ENCODE measurements around the gene CHTF18. TPM values are rescaled to one million over a fixed set of nuclear protein-coding genes. Genes with fewer than 3 reads are reported as not detected.

CHTF18 gene
- total and polyA plus RNA-seq, 2 of the 4 experiments (the other 2 are of a cell fraction), result 3.2 to 21.4 TPM

DNA sequence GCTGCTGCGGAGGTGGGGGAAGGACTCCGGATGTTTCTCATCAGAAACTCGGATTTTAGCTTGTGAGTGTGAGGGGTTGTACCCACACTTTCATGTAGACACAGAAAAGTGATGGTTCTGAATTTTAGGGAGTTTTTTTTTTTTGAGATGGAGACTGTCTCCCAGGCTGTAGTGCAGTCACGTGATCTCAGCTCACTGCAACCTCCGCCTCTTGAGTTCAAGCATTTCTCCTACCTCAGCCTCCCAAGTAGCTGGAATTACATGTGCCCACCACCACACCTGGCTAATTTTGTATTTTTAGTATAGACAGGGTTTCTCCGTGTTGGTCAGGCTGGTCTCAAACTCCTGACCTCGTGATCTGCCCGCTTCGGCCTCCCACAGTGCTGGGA is 34.5 kb downstream of the CHTF18 start:
- Histone ChIP-seq H2AK5ac (ENCODE audit: low read depth, low read length) (no peak overlapping the region), H3K36me3 (ENCODE audit: control insufficient read depth, insufficient read depth, low read length) (no peaks in the 10 kb centered on the region), H2AFZ (replicated peaks; ENCODE audit: low read length, poor library complexity) (no peak overlapping the region), H4K8ac (ENCODE audit: low read depth in 2 of 2, low read length in 2 of 2) (no peak overlapping the region), H3K4ac (ENCODE audit: low read depth, low read length) (no peak overlapping the region), H3K18ac (ENCODE audit: low read depth, low read length) (no peak overlapping the region), H2AK9ac (replicated peaks; ENCODE audit: low read depth, low read length, poor library complexity) (no peak overlapping the region), H3K23ac (ENCODE audit: low read depth, low read length) (no peak overlapping the region), H4K20me1 (ENCODE audit: insufficient read depth, low read length) (no peaks in the 10 kb centered on the region), H2BK120ac (ENCODE audit: low read depth, low read length) (no peak overlapping the region), H4K91ac (ENCODE audit: insufficient read depth, low read depth, low read length) (no peak overlapping the region), H3K56ac (ENCODE audit: extremely low read depth, insufficient read depth, low read length) (no peak overlapping the region), H3K27ac (ENCODE audit: insufficient read depth, low read length) (no peak overlapping the region), H3K14ac (replicated peaks; ENCODE audit: low read depth, low read length) (no peak overlapping the region), H3K9me1 (ENCODE audit: insufficient read depth, low read length) (no peaks in the 10 kb centered on the region; the same call in 1 of the 2 replicates), H3K9me3 (ENCODE audit: control insufficient read depth, insufficient read depth, low read length) (no peaks in the 10 kb centered on the region; the same call in 1 of the 2 replicates), H2BK20ac (ENCODE audit: low read depth, low read length) (no peak overlapping the region), H3K79me1 (ENCODE audit: low read depth in 1 of 2, low read length in 2 of 2) (no peaks in the 10 kb centered on the region), H3K9ac (ENCODE audit: low read depth, low read length) (no peak overlapping the region), H3K4me1 (ENCODE audit: control insufficient read depth, insufficient read depth, low read length) (peaks cover 4% of the 10 kb centered on the region; the same call in 1 of the 2 replicates), H4K5ac (ENCODE audit: low read depth, low read length) (no peak overlapping the region), H3K27me3 (ENCODE audit: control insufficient read depth, insufficient read depth, low read length) (peaks cover 38% of the 10 kb centered on the region), H2BK15ac (ENCODE audit: low read depth, low read length) (no peak overlapping the region), H2BK5ac (ENCODE audit: low read depth, low read length, poor library complexity, severe bottlenecking) (no peak overlapping the region), H3K4me2 (ENCODE audit: low read depth, low read length) (no peak overlapping the region), H3K4me3 (ENCODE audit: insufficient read depth, low read depth, low read length) (no peak overlapping the region)
- intact Hi-C loops (cut with micrococcal nuclease), result no loop called here
- CTCF ChIA-PET, result no interaction called here
- no peak for DNase-seq
- in situ Hi-C loops (cut with MboI; ENCODE audit: low sequenced_read_pairs), result loop anchor here (25.0 kb wide), 1 partner anchor 389 kb away; no protein-coding TSS in a partner anchor
- no TSS peak for BruUV-seq (replicated peaks)
- POLR2A ChIA-PET (ENCODE audit: unreplicated experiment), result no interaction called here
- ATAC-seq (ENCODE audit: low read depth), result no peak
- dilution Hi-C loops (cut with HindIII; ENCODE audit: low sequenced_read_pairs, unreplicated experiment), result no loop called here
- no peak for TF ChIP-seq MAFK (IDR thresholded peaks at IDR 0.05; ENCODE audit: low read depth, low read length)
- no peak for TF ChIP-seq CHD1 (IDR thresholded peaks at IDR 0.05; ENCODE audit: low read depth, low read length)
- WGBS, 2 experiments (ENCODE audit: extremely low coverage in 2 of 2, insufficient read length in 1 of 2), result no CpG with 5 or more reads among the region's 9 CpGs
